HEK293 (cell line): Measurements from ENCODE around the gene SYT14.

ENCODE experiments used
- CTCF ChIP-seq: fragments of 450-650 bp; formaldehyde crosslinking; IDR thresholded peaks from 2 replicates; pipeline ENCODE4 v1.5.1; 2016; ENCODE audit warnings: missing biosample characterization, missing genetic modification characterization
- PATZ1 ChIP-seq: fragments of 450-650 bp; formaldehyde crosslinking; IDR thresholded peaks from 2 replicates; pipeline ENCODE4 v1.5.1; 2016; ENCODE audit warnings: missing biosample characterization, missing genetic modification characterization
- ZBTB21 ChIP-seq: fragments of 450-650 bp; formaldehyde crosslinking; IDR thresholded peaks from 2 replicates; pipeline ENCODE4 v1.5.1; 2017; ENCODE audit warnings: missing biosample characterization, missing genetic modification characterization
- ZNF169 ChIP-seq: fragments of 450-650 bp; formaldehyde crosslinking; IDR thresholded peaks from 2 replicates; pipeline ENCODE4 v1.5.1; 2016; ENCODE audit warnings: missing biosample characterization, missing genetic modification characterization
- ZNF280D ChIP-seq: fragments of 450-650 bp; formaldehyde crosslinking; IDR thresholded peaks from 2 replicates; pipeline ENCODE4 v1.5.1; 2016; ENCODE audit warnings: missing biosample characterization, missing genetic modification characterization
- ZNF423 ChIP-seq: fragments of 450-650 bp; formaldehyde crosslinking; IDR thresholded peaks from 2 replicates; pipeline ENCODE4 v1.5.1; 2016; ENCODE audit warnings: missing biosample characterization, missing genetic modification characterization

- TF ChIP-seq ZBTB21 (tag by site-specific recombination), result no peak
- no peak for TF ChIP-seq ZNF169
- no peak for TF ChIP-seq PATZ1 (tag by site-specific recombination)
- no peak for TF ChIP-seq CTCF
- no peak for TF ChIP-seq ZNF423 (tag by site-specific recombination)
- no peak for TF ChIP-seq ZNF280D (tag by site-specific recombination)
Measured at GRCh38 chr1:210201681-210202080, 263.7 kb downstream of the SYT14 start.
